GM12874 (cell line): ENCODE data around the gene CDK14.

Source experiments
- CTCF ChIP-seq: IDR thresholded peaks from 2 replicates; pipeline ENCODE4 v1.5.1; 2011; ENCODE audit warnings: low read depth, mild to moderate bottlenecking, control low read depth, low read length, moderate library complexity; ENCODE audit not compliant: insufficient read depth

Gene CDK14

DNA sequence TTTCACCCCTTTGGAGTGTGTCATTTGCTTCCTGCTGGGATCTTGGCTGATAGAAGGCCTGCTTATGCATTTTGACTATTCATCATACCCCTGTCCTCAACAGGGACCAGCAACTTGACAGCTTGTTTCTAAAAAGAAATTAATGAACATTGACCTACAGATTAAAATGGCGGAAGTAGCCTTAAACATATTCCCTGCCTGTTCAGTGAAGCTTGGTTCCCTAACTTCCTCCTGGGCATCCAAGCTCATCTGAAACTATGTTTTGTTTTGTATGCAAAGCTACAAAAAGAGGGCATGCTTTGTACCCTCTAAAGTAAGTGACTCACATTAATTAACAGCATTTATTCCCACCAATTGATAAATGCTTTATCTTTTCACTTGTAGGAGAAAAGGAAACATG lies 26.8 kb upstream of the CDK14 start:
- TF ChIP-seq CTCF, result no peak

DNA sequence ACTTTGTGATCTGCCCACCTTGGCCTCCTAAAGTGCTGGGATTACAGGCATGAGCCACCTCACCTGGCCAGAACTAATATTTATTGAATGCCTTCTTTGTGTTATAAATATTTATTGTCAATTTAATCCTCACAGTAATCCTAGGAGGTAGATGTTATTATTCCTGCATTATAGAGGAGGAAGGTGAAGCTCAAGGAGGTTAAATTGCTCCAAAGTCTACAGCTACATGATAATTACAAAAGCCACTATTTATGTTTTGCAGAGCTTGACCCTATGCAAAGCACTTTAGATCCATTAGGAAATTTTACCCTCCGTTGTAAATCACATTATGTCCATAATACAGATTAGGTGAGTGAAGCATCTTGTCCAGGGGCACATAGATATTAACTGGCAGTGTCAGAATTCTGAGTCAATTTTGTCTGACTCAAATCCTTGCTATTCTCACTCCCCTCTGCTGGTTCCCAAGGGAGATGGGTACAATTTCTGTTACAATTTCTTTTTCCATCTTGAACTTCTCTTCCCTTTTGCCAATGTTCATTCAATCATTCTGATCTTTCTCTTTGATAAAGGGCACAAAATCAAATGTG lies 25.7 kb upstream of the CDK14 start:
- TF ChIP-seq CTCF, result no peak

DNA sequence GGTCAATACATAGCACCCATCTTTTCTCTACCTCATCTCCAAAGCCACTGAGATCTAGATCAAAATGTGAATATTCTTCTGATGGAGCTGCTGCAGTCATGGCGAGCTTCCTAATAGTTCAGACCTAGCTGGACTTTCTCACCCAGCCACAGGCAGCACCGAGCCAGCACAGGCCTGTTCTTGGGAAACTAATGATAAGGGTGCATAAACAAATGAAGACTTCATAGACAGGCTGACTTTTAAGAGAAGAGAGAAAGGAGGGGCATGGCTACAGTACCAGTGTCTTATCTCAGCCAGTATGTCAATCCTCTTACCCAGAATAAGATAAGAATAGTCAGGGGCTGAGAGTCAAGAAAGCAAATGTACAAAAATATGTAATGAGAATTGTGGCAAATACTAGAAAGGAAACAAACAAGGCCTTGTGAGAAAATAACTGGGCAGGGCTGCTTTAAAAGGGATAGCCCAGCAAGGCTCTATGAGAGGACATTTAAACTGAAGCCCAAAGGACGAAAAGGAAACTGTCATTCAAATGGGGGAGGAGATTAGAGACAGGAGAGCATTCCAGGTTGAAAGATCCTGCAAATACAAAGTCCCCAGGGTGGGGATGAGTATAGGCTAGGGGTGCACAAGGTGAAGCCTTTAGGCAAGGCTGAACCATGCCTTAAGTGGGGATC lies 21.8 kb upstream of the CDK14 start:
- TF ChIP-seq CTCF, result no peak

DNA sequence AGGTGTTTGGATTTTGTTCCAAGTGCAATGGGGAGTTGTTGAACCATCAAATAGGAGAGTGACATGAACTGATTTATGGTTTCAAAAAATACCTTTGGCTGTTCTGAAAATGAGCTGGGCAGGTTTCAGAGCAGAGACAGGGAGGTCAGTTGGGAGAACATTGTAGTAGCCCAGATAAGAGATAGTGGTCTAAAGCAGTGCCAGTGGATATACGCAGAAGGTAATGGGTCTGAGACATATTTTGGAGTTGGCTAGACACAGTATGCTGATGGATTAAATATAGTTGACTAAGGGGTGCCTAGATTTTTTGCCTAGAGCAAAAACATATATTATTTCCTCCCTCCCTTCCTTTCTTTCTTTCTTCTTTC lies 21.3 kb upstream of the CDK14 start:
- no peak for TF ChIP-seq CTCF

DNA sequence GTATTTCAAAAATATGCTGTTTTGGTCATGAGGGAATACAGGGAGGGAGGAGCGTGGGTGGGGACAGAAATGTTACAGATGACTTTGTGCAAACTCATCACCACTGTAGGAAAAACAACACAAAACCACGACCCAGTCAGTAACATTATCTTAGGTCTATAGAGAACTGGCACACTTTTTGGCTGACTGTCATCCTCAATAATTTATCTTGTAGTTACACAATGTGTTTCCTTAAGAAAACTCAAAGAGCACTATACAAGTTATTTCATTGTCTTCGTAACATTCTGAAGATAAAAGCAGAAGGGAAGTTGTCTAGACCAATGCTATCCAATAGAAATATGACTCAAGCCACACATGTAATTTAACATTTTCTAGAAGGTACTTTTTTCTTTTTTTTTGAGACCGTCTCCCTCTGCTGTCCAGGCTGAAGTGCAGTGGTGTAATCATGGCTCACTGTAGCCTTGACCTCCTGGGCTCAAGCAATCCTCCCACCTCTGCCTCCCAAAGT lies 16.9 kb upstream of the CDK14 start:
- no peak for TF ChIP-seq CTCF

- no peak for TF ChIP-seq CTCF
These were observed 16.1 kb upstream of the CDK14 start for GRCh38 chr7:90580051-90580450.

GRCh38 chr7:90582164-90582563 lies 14.0 kb upstream of the CDK14 start:
- no peak for TF ChIP-seq CTCF
